ENCODE measurements around the gene ZDHHC7.

Gene ZDHHC7, protein sequence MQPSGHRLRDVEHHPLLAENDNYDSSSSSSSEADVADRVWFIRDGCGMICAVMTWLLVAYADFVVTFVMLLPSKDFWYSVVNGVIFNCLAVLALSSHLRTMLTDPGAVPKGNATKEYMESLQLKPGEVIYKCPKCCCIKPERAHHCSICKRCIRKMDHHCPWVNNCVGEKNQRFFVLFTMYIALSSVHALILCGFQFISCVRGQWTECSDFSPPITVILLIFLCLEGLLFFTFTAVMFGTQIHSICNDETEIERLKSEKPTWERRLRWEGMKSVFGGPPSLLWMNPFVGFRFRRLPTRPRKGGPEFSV

DNA sequence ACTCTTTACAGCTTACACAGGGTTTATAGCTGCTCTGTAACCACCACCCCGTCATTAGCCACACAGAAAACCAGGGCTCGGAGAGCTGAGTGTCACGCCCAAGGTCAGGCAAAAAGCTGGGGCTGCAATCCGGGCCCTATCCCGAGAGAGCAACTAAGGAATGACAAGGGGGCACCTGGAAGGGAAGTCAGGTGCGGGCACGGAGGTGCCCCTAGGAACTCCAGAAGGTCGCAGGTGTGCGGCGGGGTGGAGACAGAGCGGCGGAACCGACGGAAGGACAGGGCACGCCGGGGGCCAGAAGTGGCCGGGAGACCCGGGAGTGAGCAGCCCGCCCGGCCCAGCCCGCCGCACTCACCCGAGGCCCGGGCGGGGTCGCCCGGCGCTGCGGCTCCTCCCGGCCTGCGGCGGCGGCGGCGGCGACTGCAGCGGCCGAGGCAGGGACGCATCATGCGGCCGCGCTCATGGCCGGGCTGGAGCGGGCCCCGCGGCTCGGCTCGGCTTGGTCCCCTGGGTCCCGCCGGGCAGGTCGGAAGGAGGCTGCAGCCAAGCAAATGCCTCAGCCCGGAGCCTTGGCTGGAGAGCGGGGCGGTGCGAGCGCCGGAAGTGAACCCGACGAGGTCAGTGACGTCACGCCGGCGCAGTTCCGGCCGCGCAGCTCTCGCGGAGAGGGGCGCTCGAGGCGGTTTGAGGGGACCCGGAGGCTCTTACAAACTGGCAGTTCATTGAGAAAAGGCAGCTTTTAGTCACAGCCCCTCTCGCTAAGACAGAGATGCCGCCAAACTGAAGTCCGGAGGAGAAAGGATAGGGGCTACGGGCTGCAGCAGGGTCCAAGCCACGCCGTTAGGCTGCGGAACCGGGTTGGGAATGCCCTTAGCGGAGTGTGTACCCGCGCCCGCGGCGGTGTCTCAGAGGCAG lies at the start of gene ZDHHC7:
Gene ZDHHC7 (minus strand): TSS at position 605 of the 915 bp plus-strand sequence. CDS start 20,917 bp downstream, outside the sequence.
- TF ChIP-seq, protein P1, sequence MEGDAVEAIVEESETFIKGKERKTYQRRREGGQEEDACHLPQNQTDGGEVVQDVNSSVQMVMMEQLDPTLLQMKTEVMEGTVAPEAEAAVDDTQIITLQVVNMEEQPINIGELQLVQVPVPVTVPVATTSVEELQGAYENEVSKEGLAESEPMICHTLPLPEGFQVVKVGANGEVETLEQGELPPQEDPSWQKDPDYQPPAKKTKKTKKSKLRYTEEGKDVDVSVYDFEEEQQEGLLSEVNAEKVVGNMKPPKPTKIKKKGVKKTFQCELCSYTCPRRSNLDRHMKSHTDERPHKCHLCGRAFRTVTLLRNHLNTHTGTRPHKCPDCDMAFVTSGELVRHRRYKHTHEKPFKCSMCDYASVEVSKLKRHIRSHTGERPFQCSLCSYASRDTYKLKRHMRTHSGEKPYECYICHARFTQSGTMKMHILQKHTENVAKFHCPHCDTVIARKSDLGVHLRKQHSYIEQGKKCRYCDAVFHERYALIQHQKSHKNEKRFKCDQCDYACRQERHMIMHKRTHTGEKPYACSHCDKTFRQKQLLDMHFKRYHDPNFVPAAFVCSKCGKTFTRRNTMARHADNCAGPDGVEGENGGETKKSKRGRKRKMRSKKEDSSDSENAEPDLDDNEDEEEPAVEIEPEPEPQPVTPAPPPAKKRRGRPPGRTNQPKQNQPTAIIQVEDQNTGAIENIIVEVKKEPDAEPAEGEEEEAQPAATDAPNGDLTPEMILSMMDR (IDR thresholded peaks at IDR 0.05): no peak

DNA sequence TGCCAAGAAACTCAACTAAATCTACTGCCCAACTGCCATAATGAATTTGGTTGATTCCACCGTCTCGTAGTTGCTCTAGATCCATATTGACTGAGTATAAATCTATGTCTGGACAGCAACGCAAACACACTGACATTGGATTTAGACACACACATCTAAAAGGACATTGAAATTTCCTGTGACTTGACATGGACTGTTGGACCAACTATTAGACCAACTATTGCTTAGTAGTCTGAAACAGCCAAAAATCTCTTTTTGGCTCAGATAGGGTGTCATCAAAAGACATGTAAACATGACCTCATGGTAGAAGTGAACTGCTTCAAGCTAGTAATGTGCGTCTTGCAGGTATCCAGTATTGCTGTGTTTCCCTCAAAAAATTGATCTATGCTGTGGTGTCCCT lies 47.6 kb upstream of the ZDHHC7 start:
- TF ChIP-seq, protein P1 (IDR thresholded peaks at IDR 0.05): no peak

DNA sequence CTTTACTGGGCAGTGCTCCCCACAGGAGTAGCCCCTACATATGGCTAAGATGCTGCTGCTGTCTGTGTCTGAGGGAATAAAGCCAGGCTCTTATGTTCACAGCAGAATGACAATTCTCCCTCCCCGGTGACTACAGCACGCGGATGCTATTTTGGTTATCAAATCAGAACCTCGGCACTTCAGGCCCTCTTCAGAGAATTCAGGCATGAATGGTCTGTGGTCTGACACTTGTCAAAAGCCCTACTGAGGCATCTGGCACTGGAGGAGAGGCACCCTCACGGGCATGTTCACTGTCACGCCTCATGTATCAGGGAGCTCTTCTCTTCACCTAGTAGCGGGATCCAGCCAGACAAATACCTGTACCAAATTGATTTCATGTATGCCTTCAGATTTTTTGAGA lies 46.6 kb upstream of the ZDHHC7 start:
- TF ChIP-seq, protein P1 (IDR thresholded peaks at IDR 0.05): no peak

DNA sequence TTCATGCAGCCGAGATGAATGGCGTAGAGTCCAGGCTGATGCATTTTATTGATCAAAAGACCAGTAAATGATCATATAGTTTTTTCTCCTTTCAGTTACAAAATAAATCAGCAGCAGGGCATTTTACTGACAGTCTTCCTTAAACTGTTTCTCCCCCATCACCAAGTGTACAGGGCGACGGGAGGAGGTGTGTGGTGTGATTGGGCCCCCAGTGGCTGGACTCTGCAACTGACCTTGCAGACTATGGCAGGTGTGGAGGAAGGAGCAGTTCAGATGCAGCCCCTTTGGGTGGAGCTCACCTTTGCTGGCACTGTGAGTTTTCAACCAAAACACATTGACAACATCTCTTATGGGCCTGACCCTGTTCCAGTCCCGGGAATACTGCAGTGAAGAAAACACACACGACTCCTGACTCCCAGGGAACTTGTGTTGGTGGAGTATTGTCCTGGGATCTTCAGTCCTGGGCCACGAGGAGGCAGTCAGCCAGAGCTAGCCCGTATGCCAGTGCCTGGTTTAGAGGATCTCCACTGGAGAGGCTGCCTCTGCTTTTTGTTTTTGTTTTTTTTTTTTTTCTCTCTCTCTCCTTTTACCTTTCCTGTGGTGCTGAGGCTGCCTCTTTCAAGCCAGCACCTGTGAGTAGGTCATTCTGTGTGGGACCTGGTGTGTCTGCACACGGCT lies 46.0 kb upstream of the ZDHHC7 start:
- TF ChIP-seq, protein P1 (IDR thresholded peaks at IDR 0.05): peak; percentile 14; the same call in 1 of the 2 replicates

DNA sequence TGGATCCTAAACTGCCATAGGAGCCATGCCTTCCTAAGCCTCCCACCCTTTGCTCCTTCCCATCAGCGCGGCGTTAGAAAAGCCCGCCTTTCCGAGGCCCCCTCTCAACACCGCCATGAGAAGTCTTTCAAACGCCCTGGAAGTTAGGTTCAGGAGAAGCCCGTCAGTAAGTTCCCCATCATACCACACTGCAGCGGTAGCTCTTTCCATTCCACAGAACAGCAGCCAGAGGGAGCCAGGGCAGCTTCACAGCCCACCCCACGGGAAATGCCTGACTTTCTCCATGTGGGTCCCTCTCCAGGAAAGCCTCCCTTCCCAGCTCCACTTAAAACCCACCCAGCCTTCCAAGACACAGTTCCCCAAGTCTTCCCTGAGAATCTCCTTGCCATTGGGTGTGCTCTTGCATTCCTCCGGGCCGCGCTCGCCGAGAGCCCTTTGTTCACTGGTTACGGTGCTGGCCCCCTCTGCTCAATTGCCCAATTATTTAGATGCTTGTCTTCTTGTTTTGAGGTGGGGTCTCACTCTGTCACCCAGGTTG lies 44.9 kb upstream of the ZDHHC7 start:
- TF ChIP-seq, protein P1 (IDR thresholded peaks at IDR 0.05): no peak

DNA sequence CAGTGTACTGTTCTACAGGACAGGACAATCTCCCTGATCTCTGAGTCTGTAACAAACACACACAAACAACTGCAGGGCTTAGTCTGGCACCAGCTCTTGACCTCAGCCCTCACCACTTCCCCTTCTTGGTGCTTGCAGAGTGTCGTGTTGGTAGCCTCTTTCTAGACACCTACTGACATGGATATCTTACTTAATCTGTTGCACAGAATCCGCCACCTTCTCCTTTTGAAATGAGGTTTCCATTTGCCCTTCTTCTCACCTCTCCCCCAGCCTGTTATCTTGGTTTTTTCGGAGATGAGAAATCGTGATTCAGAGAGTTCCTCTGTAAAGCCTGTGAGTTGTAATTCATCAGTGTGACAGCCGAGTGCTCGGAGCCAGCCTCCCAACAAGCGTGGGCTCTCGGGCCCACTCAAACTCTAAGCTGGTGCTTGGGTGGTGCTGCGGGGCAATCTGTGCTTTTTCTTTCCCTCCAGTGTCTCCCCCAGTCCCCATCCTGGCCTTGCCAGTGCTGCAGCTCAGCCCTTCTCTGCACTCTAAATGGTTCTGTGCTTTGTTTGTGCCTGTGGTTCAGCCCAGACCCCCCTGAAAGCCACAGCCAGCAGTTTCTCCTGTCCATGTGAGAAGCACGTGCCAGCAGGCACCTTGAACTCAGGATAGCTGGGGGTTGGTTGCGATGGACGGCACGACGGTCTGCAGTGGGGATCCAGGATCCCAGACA lies 44.3 kb upstream of the ZDHHC7 start:
- TF ChIP-seq, protein P1 (IDR thresholded peaks at IDR 0.05): no peak
